ENCODE measurements around the gene C11orf16.
"Not testable (repeated sequence)": the region's sequence is repeated elsewhere in the genome, so short reads cannot be mapped to it uniquely, and the experiment has no call there.

C11orf16 gene

GRCh38 chr11:8881585-8881984 lies 51.2 kb downstream of the C11orf16 start:
- not testable (repeated sequence) for DNase-seq

- no peak for DNase-seq
Observed at GRCh38 chr11:8878771-8879170, 54.0 kb downstream of the C11orf16 start.

GRCh38 chr11:8873741-8874405 lies 58.9 kb downstream of the C11orf16 start:
- no peak for DNase-seq

- peak; percentile 43 for DNase-seq
Observed at GRCh38 chr11:8871962-8872361, 60.8 kb downstream of the C11orf16 start.

GRCh38 chr11:8871171-8871775 lies 61.5 kb downstream of the C11orf16 start:
- DNase-seq, result peak; percentile 93

GRCh38 chr11:8870411-8871170 lies 62.2 kb downstream of the C11orf16 start:
- DNase-seq, result peak; percentile 93
